GM12878 (cell line): ENCODE data around the gene H19.

ENCODE experiments used
- BHLHE40 ChIP-seq, 2 experiments: fragments of 450-650 bp in 1 of 2; IDR thresholded peaks; 2 replicates each; pipeline ENCODE4 v1.6.1; 2011 to 2017; ENCODE audit warnings: low read depth in 2 of 2, borderline replicate concordance in 1 of 2, improper control_type of control experiment in 1 of 2, low read length in 1 of 2, mild to moderate bottlenecking in 1 of 2
- EGR1 ChIP-seq, 2 experiments: IDR thresholded peaks; 1 replicate in 1 of 2; 2 replicates in 1 of 2; pipeline ENCODE4 v1.6.1; 2011 to 2012; ENCODE audit warnings: low read depth in 2 of 2, low read length in 2 of 2, borderline replicate concordance in 1 of 2, mild to moderate bottlenecking in 1 of 2, moderate library complexity in 1 of 2
- NFYB ChIP-seq: IDR thresholded peaks from 2 replicates; pipeline ENCODE4 v1.6.1; 2011; ENCODE audit warnings: low read depth, mild to moderate bottlenecking, low read length, improper control_type of control experiment, moderate library complexity; ENCODE audit not compliant: insufficient read depth
- POLR2A ChIP-seq: IDR thresholded peaks from 2 replicates; pipeline ENCODE4 v1.6.1; 2011; ENCODE audit warnings: low read depth, mild to moderate bottlenecking, low read length
- RFX5 ChIP-seq: IDR thresholded peaks from 2 replicates; pipeline ENCODE4 v1.6.1; 2011; ENCODE audit warnings: low read depth, low read length, improper control_type of control experiment
- SMAD1 ChIP-seq: fragments of 450-650 bp; IDR thresholded peaks from 2 replicates; pipeline ENCODE4 v1.6.1; 2018; ENCODE audit warnings: mild to moderate bottlenecking, low read depth; ENCODE audit not compliant: partially characterized antibody
- STAT1 ChIP-seq: fragments of 450-650 bp; conservative IDR thresholded peaks from 2 replicates; pipeline ENCODE4 v1.6.1; 2014; ENCODE audit warnings: antibody characterized with exemption, mild to moderate bottlenecking
- TCF12 ChIP-seq: IDR thresholded peaks from 2 replicates; pipeline ENCODE4 v1.6.1; 2011; ENCODE audit warnings: low read depth, mild to moderate bottlenecking, low read length
- ZBED1 ChIP-seq: IDR thresholded peaks from 2 replicates; pipeline ENCODE4 v1.6.1; 2016; ENCODE audit warnings: borderline replicate concordance
- ZNF24 ChIP-seq: fragments of 450-650 bp; IDR thresholded peaks from 2 replicates; pipeline ENCODE4 v1.6.1; 2017; ENCODE audit warnings: antibody characterized with exemption, mild to moderate bottlenecking
- ZNF274 ChIP-seq: IDR thresholded peaks from one replicate; pipeline ENCODE4 v1.8.0; 2011; ENCODE audit not compliant: insufficient read length, insufficient read depth
- TF ChIP-seq, protein P1 (sequence below), 3 experiments: IDR thresholded peaks in 2 of 3; conservative IDR thresholded peaks in 1 of 3; 2 replicates each; pipeline ENCODE4 v1.5.1; 2011; ENCODE audit warnings: low read depth in 3 of 3, low read length in 3 of 3, mild to moderate bottlenecking in 3 of 3, control low read depth in 2 of 3, moderate library complexity in 2 of 3, inconsistent platforms in 1 of 3, mixed read lengths in 1 of 3; ENCODE audit not compliant: control insufficient read depth in 2 of 3, insufficient read depth in 1 of 3; ENCODE audit errors: extremely low read depth in 1 of 3

DNA sequence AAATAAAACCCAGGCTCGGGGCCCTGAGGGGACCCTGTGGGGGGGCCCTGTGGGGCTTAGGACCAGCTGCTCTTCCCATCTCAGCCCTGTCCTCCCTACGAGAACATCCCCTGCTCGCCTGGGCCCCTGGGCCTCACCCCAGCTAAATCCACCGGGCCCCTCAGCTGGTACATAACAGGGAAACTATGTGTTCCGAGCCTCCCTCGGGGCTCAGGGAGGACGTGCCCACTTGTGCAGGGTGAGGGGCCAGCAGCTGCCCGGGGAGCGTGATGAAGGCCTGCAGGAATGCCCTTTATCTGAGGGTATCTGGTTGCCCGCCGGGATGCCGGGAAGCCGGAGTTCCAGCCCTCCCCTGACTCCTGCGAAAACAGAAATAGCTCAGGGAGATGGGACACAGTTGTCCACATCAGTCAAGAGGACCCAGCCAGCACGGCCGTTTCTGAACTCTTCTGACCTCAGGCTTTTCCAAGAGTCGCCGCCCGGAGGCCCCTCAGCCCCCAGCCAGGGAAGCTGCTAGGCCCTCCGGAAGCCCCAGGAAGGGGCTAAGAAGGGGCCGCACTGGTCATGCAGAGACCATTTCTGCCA, 29.9 kb downstream of the H19 start:
- TF ChIP-seq POLR2A (no peak), ZNF24 (no peak), TCF12 (no peak), NFYB (no peak), RFX5 (no peak), EGR1 (IDR thresholded peaks at IDR 0.05; ENCODE audit: borderline replicate concordance in 1 of 2, low read depth in 2 of 2, low read length in 2 of 2) (no peak), STAT1 (no peak), BHLHE40 (IDR thresholded peaks at IDR 0.05; ENCODE audit: borderline replicate concordance in 1 of 2, low read depth in 2 of 2, low read length in 1 of 2) (no peak), SMAD1 (no peak), ZBED1 (no peak), ZNF274 (no peak)
- TF ChIP-seq, protein P1, sequence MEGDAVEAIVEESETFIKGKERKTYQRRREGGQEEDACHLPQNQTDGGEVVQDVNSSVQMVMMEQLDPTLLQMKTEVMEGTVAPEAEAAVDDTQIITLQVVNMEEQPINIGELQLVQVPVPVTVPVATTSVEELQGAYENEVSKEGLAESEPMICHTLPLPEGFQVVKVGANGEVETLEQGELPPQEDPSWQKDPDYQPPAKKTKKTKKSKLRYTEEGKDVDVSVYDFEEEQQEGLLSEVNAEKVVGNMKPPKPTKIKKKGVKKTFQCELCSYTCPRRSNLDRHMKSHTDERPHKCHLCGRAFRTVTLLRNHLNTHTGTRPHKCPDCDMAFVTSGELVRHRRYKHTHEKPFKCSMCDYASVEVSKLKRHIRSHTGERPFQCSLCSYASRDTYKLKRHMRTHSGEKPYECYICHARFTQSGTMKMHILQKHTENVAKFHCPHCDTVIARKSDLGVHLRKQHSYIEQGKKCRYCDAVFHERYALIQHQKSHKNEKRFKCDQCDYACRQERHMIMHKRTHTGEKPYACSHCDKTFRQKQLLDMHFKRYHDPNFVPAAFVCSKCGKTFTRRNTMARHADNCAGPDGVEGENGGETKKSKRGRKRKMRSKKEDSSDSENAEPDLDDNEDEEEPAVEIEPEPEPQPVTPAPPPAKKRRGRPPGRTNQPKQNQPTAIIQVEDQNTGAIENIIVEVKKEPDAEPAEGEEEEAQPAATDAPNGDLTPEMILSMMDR (IDR thresholded peaks at IDR 0.05 in 2 of 3, conservative IDR thresholded peaks at IDR 0.05 in 1 of 3; ENCODE audit: control insufficient read depth in 2 of 3, extremely low read depth in 1 of 3, insufficient read depth in 1 of 3, low read depth in 3 of 3, low read length in 3 of 3), result no peak
